Activated naive CD8-positive, alpha-beta T cell treated with anti-CD3 and anti-CD28 coated beads, Interleukin-2, amount 10 ng/mL, durations not matched to agents 7 days and 5 days (primary cell): ENCODE measurements around the gene ISM1. TPM values are rescaled to one million over a fixed set of nuclear protein-coding genes. Genes with fewer than 3 reads are reported as not detected.

Experiments used
- ATAC-seq: fragments of 150-1000 bp; cut with Tn5 transposase; one replicate; pipeline ENCODE4 v1.10.0; 2021; ENCODE audit warnings: low read depth, moderate library complexity
- POLR2A ChIA-PET: fragments of 350-600 bp; sonication (Branson Sonifier 250); formaldehyde crosslinking; loops from one replicate; lab custom pipeline; 2021; ENCODE audit warnings: antibody characterized with exemption; lab: Charles Lee
- DNase-seq: peaks from one replicate; pipeline ENCODE4 v3.0.0; 2021
- H3K27ac Mint-ChIP-seq: one replicate; pipeline ENCODE4 v1.8.0; 2022; ENCODE audit warnings: mild to moderate bottlenecking, mixed read lengths
- H3K27me3 Mint-ChIP-seq: one replicate; pipeline ENCODE4 v1.8.0; 2022; ENCODE audit warnings: mild to moderate bottlenecking, moderate library complexity, mixed read lengths
- H3K36me3 Mint-ChIP-seq: one replicate; pipeline ENCODE4 v1.8.0; 2021; ENCODE audit warnings: mild to moderate bottlenecking, mixed read lengths
- H3K4me1 Mint-ChIP-seq: one replicate; pipeline ENCODE4 v1.8.0; 2021; ENCODE audit warnings: mixed read lengths
- H3K4me3 Mint-ChIP-seq: one replicate; pipeline ENCODE4 v1.8.0; 2022; ENCODE audit warnings: mild to moderate bottlenecking, moderate library complexity, mixed read lengths
- H3K9me3 Mint-ChIP-seq: one replicate; pipeline ENCODE4 v1.8.0; 2021; ENCODE audit warnings: mixed read lengths
- total RNA-seq, 2 experiments: library from RNA; stranded (reverse); gene quantifications; one replicate each; pipeline ENCODE4 v1.2.3, GENCODE V29; 2021

The ISM1 gene
- total RNA-seq, 2 experiments from 2014 or later: 2.3 to 3.0 TPM

- Mint-ChIP-seq H3K9me3 (peaks cover 6% of the 10 kb centered on the region), H3K4me1 (no peaks in the 10 kb centered on the region), H3K27ac (no peak overlapping the region), H3K27me3 (peaks cover 4% of the 10 kb centered on the region), H3K4me3 (no peak overlapping the region), H3K36me3 (peaks cover 1% of the 10 kb centered on the region)
- ATAC-seq: no peak
- no peak for DNase-seq
- POLR2A ChIA-PET: no interaction called here
These were observed 110.5 kb downstream of the ISM1 start for GRCh38 chr20:13331536-13331935.

GRCh38 chr20:13333036-13333435, 112.0 kb downstream of the ISM1 start:
- POLR2A ChIA-PET: no interaction called here
- H3K36me3 Mint-ChIP-seq: peaks cover 1% of the 10 kb centered on the region
- DNase-seq (no peak), ATAC-seq (no peak)
- peaks cover 3% of the 10 kb centered on the region for H3K4me1 Mint-ChIP-seq
- peaks cover 1% of the 10 kb centered on the region for H3K9me3 Mint-ChIP-seq
- peaks cover 1% of the 10 kb centered on the region for H3K27me3 Mint-ChIP-seq
- H3K27ac Mint-ChIP-seq: no peak overlapping the region
- no peak overlapping the region for H3K4me3 Mint-ChIP-seq

DNA sequence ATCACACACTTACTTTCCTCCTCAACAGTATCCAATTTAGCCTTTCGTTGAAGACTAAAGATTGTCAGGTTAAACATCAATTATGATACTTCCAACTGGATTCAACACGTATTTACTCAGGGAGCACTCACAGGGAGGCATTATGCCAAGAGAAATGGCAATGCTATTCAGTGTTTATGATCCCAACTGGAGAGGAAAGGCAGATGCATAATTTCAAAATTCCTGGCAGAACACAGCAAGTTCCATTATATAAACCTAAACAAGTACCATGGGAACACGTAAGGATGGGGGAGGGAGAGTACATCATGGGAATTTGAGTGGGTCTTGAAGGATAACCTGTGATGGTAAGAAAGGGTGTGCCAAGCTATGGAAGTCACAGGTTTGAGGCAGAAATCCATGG, 112.7 kb downstream of the ISM1 start:
- Mint-ChIP-seq H3K4me1 (peaks cover 3% of the 10 kb centered on the region), H3K36me3 (peaks cover 1% of the 10 kb centered on the region), H3K4me3 (no peak overlapping the region), H3K27me3 (peaks cover 1% of the 10 kb centered on the region), H3K27ac (no peak overlapping the region), H3K9me3 (peaks cover 3% of the 10 kb centered on the region)
- POLR2A ChIA-PET: no interaction called here
- no peak for DNase-seq
- ATAC-seq: no peak

GRCh38 chr20:13336308-13337089, 115.4 kb downstream of the ISM1 start:
- Mint-ChIP-seq H3K9me3 (peaks cover 3% of the 10 kb centered on the region), H3K4me3 (no peak overlapping the region), H3K27ac (no peak overlapping the region), H3K27me3 (peaks cover 1% of the 10 kb centered on the region), H3K4me1 (peaks cover 3% of the 10 kb centered on the region), H3K36me3 (peaks cover 1% of the 10 kb centered on the region)
- POLR2A ChIA-PET: no interaction called here
- no peak for DNase-seq
- ATAC-seq: no peak

DNA sequence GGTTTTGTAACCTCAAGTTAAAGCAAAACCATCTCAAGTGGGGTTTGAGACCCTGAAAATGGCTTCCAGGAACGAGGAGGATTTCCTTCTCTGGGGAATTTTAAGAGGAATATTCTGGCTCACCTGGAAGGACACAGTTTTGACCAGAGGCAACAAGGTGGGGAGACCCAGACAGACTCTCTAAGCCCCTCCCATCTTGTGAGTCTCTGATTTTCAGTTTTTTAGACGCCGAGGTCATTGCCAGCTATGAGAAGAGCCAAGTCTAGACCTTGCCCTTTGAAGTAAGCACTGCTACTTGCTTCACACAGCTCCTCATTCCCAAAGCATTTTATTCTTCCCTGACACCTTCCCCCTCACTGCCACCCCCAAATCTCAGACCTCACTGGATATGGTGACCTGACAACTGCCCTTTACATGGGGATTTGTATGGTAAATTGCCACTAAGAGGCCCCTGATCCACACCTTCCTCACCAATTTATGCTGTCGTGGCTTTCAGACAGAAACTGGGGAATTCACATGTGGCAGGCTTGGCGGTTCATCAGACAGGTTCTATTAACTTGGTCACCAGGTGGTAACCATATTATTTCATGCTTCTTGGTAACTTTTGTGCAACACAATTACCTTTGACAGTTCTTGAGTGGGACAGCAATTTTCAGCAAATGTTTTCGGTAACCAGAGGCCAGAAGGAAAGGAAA, 116.2 kb downstream of the ISM1 start:
- peaks cover 1% of the 10 kb centered on the region for H3K36me3 Mint-ChIP-seq
- H3K9me3 Mint-ChIP-seq: peaks cover 3% of the 10 kb centered on the region
- peaks cover 3% of the 10 kb centered on the region for H3K4me1 Mint-ChIP-seq
- POLR2A ChIA-PET: no interaction called here
- H3K4me3 Mint-ChIP-seq: no peak overlapping the region
- no peak overlapping the region for H3K27ac Mint-ChIP-seq
- H3K27me3 Mint-ChIP-seq: peaks cover under 1% of the 10 kb centered on the region
- no peak for ATAC-seq
- no peak for DNase-seq

DNA sequence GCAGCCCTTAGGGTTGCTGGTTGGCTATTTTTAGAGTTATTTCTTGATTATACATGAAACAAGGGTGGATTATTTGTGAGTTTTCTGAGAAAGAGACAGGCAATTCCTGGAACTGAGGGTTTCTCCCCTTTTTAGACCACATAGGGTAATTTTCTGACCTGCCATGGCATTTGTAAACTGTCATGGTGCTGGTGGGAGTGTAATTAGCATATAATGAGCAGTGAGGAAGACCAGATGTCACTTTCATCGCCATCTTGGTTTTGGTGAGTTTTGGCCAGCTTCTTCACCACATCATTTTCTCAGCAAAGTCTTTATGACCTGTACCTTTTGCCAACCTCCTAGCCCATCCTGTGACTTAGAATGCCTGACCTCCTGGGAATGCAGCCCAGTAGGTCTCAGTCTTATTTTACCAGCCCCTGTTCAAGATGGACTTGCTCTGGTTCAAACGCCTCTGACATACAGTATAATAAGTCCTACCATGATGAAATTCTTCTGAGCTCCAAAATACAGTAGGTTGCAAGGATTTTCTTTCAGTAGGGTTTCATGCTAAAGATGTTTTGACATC, 117.1 kb downstream of the ISM1 start:
- POLR2A ChIA-PET: no interaction called here
- H3K9me3 Mint-ChIP-seq: peaks cover 3% of the 10 kb centered on the region
- H3K4me3 Mint-ChIP-seq: no peak overlapping the region
- no peak overlapping the region for H3K27ac Mint-ChIP-seq
- DNase-seq: no peak
- H3K4me1 Mint-ChIP-seq: peaks cover 3% of the 10 kb centered on the region
- peaks cover 1% of the 10 kb centered on the region for H3K36me3 Mint-ChIP-seq
- ATAC-seq: no peak
- no peaks in the 10 kb centered on the region for H3K27me3 Mint-ChIP-seq

DNA sequence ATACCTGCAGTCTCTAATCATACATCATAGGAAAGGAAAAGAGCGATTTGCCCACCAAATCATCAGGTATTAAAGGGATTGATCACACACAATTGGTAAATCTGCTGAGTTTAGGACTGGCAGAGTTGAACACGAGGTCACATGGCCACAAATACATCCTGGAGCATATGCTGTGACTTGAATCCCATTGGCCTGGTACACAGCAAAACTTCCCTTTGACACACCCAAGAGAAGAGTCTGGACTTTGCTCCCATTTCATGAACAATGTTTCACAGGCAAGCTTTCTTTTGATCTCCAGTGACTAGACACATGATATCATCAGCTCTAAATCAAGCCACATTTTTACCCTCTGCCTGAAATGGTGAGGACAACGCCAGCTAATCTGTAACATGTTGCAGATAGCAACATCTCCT, 117.9 kb downstream of the ISM1 start:
- Mint-ChIP-seq H3K4me3 (no peak overlapping the region), H3K4me1 (peaks cover 3% of the 10 kb centered on the region), H3K27ac (no peak overlapping the region), H3K9me3 (peaks cover 5% of the 10 kb centered on the region), H3K36me3 (peaks cover 1% of the 10 kb centered on the region), H3K27me3 (no peaks in the 10 kb centered on the region)
- DNase-seq: no peak
- ATAC-seq: no peak
- POLR2A ChIA-PET: no interaction called here

DNA sequence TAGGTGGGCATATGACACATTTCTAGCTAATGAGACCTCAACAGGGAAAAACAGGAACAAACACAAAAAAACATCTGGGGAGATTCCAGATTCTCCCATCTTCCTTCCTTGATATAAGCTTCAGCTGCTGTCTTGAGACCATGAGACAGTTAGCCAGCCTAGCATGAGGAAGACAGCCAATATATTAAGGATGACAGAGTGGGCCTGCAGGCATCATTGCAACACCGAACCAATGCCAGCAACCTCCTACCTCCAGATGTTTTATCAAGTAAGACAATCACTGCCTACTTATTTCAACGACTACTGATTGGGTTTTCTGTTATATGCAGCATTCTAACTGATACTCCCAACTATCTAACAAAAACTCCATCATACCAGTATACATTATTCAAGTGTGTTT, 119.0 kb downstream of the ISM1 start:
- peaks cover 1% of the 10 kb centered on the region for H3K36me3 Mint-ChIP-seq
- peaks cover 3% of the 10 kb centered on the region for H3K4me1 Mint-ChIP-seq
- POLR2A ChIA-PET: no interaction called here
- DNase-seq (no peak), ATAC-seq (no peak)
- no peak overlapping the region for H3K27ac Mint-ChIP-seq
- H3K9me3 Mint-ChIP-seq: peaks cover 7% of the 10 kb centered on the region
- no peaks in the 10 kb centered on the region for H3K27me3 Mint-ChIP-seq
- H3K4me3 Mint-ChIP-seq: no peak overlapping the region

GRCh38 chr20:13341737-13342393, 120.8 kb downstream of the ISM1 start:
- Mint-ChIP-seq H3K36me3 (no peaks in the 10 kb centered on the region), H3K4me1 (peaks cover 3% of the 10 kb centered on the region), H3K4me3 (no peak overlapping the region), H3K27me3 (no peaks in the 10 kb centered on the region), H3K27ac (no peak overlapping the region), H3K9me3 (peaks cover 6% of the 10 kb centered on the region)
- POLR2A ChIA-PET: no interaction called here
- ATAC-seq: no peak
- DNase-seq: no peak

- Mint-ChIP-seq H3K4me1 (peaks cover 3% of the 10 kb centered on the region), H3K9me3 (peaks cover 6% of the 10 kb centered on the region), H3K36me3 (no peaks in the 10 kb centered on the region), H3K4me3 (no peak overlapping the region), H3K27me3 (no peaks in the 10 kb centered on the region), H3K27ac (no peak overlapping the region)
- ATAC-seq: no peak
- DNase-seq: no peak
- POLR2A ChIA-PET: no interaction called here
These were observed 121.6 kb downstream of the ISM1 start for GRCh38 chr20:13342469-13343242.

- ATAC-seq: no peak
- no peaks in the 10 kb centered on the region for H3K27me3 Mint-ChIP-seq
- no peak for DNase-seq
- no peak overlapping the region for H3K4me3 Mint-ChIP-seq
- no peak overlapping the region for H3K27ac Mint-ChIP-seq
- POLR2A ChIA-PET: no interaction called here
- H3K9me3 Mint-ChIP-seq: peaks cover 4% of the 10 kb centered on the region
- H3K4me1 Mint-ChIP-seq: no peaks in the 10 kb centered on the region
- H3K36me3 Mint-ChIP-seq: no peaks in the 10 kb centered on the region
These were observed 123.6 kb downstream of the ISM1 start for GRCh38 chr20:13344671-13345070.

DNA sequence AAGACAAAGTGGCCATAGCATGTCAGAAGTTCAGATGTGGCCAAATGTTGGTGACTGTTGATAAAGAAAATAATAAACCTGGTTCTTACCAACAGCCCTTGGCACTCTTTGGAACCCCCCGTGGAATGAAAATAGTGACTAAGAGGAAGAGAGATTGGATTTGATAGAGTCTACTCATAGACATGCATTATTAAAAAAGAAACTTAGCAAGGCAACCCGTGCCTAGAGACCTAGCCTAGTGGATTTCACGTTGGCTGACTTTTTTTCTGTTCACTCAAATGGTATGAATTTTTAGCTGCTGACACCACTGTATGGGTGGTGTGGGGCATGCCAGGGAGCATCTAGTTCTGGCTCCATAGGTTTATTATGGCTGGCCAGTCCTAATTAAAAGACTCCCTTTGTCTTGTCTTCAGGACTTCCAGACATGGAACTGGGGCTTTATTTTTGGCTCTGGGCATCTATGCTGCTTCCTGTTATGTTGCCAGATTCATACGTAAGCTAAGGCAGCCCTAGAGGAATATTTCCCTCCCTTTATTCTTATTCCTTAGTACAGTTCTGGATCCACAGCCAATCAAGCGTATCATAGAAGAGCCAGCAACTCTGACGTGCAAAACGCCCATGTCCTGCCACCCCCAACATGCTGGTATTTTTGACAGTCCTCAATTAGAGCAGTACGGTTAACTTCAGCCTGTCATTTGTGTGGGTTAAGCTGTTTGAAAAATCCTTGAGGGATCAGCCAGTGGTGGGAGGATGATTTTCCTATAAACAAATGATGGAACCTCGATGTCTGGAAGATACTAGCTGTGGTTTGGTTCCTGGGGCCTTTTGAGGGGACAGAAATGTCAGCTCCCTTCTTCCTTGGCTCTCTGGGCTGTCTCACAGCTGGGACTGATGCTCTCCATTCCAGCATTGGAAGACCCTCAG, 127.5 kb downstream of the ISM1 start:
- Mint-ChIP-seq H3K4me1 (no peaks in the 10 kb centered on the region), H3K4me3 (no peak overlapping the region), H3K9me3 (peaks cover 4% of the 10 kb centered on the region), H3K27me3 (no peaks in the 10 kb centered on the region), H3K27ac (no peak overlapping the region), H3K36me3 (no peaks in the 10 kb centered on the region)
- ATAC-seq: no peak
- POLR2A ChIA-PET: no interaction called here
- no peak for DNase-seq
